Left lung (tissue), 10 donors: ENCODE results near the gene POU3F1. TPM values are rescaled to one million over a fixed set of nuclear protein-coding genes. Genes with fewer than 3 reads are reported as not detected.

Experiments used
- ATAC-seq: fragments of 200-7000 bp; cut with Tn5 transposase; one replicate; pipeline ENCODE4 v1.9.1; 2020; ENCODE audit warnings: moderate library complexity
- DNase-seq, 4 donors: peaks; one replicate each; pipeline ENCODE4 v3.0.0-alpha.2; 2013 to 2020
- H3K27ac ChIP-seq, 2 donors: fragments of 200-600 bp; sonication (generic) in 1 of 2; one replicate each; pipeline versions ENCODE4 v1.5.0 to v1.8.0; 2020 to 2021
- H3K27me3 ChIP-seq, 2 donors: fragments of 200-600 bp; sonication (generic) in 1 of 2; one replicate each; pipeline versions ENCODE4 v1.5.0 to v1.8.0; 2020 to 2021
- H3K36me3 ChIP-seq, 2 donors: fragments of 200-600 bp; sonication (generic) in 1 of 2; one replicate each; pipeline versions ENCODE4 v1.5.0 to v1.8.0; 2020 to 2021
- H3K4me1 ChIP-seq, 2 donors: fragments of 200-600 bp; one replicate each; pipeline ENCODE4 v1.8.0; 2021
- H3K4me3 ChIP-seq, 2 donors: fragments of 200-600 bp; sonication (generic) in 1 of 2; one replicate each; pipeline versions ENCODE4 v1.5.0 to v1.8.0; 2020 to 2021; ENCODE audit warnings: mild to moderate bottlenecking in 1 of 2
- H3K9me3 ChIP-seq, 2 donors: fragments of 200-600 bp; sonication (generic) in 1 of 2; one replicate each; pipeline versions ENCODE4 v1.5.0 to v1.8.0; 2020 to 2021
- CTCF ChIP-seq, 2 donors: fragments of 200-600 bp; sonication (generic) in 1 of 2; IDR thresholded peaks; one replicate each; pipeline versions ENCODE4 v1.5.0 to v1.8.0; 2021; ENCODE audit warnings: antibody characterized with exemption in 2 of 2
- intact Hi-C, 2 donors: fragments of 100-400 bp; cut with DNase I; formaldehyde crosslinking; loops; one replicate each; pipeline versions ENCODE4 v1.11.2 to v1.14.2; 2022
- polyA plus RNA-seq, 6 donors: library from polyadenylated mRNA; unstranded; fragments of 120-200 nt; gene quantifications; one replicate each; pipeline ENCODE4 v1.2.1, GENCODE V29; 2013; ENCODE audit not compliant: insufficient read length in 6 of 6
- total RNA-seq, 2 donors: library from RNA; stranded (reverse); fragmentation: NEBNext Ultra II Directional; extraction: Animal tissue kit (Norgen Biotek cat#: 25700); gene quantifications; one replicate each; pipeline ENCODE4 v1.2.1, GENCODE V29; 2021
- donor health status: DM: no; HTN: yes; CAD: no.
- donor health status: DM: no; HTN: no; CAD: no.

POU3F1 gene
- total and polyA plus RNA-seq, 8 donors, result 0.08 to 0.28 (median 0.13) TPM; not detected in 4

- no peak overlapping the region for H3K4me3 ChIP-seq
- no peaks in the 10 kb centered on the region for H3K4me1 ChIP-seq
- H3K27ac ChIP-seq, result no peak overlapping the region
- DNase-seq (no peak), ATAC-seq (no peak)
- H3K9me3 ChIP-seq, result no peaks in the 10 kb centered on the region
- TF ChIP-seq CTCF (IDR thresholded peaks at IDR 0.05), result no peak
- peaks cover 0 to 64% of the 10 kb centered on the region in 2 donors for H3K27me3 ChIP-seq
- no peaks in the 10 kb centered on the region for H3K36me3 ChIP-seq
- intact Hi-C loops, result no loop called here
Observed at GRCh38 chr1:38068980-38069340, 22.4 kb upstream of the POU3F1 start.

GRCh38 chr1:38068220-38068979 lies 21.8 kb upstream of the POU3F1 start:
- TF ChIP-seq CTCF (IDR thresholded peaks at IDR 0.05), result no peak
- Histone ChIP-seq H3K9me3 (no peaks in the 10 kb centered on the region), H3K4me1 (no peaks in the 10 kb centered on the region), H3K27me3 (peaks cover 0 to 64% of the 10 kb centered on the region in 2 donors), H3K36me3 (no peaks in the 10 kb centered on the region), H3K4me3 (no peak overlapping the region), H3K27ac (no peak overlapping the region)
- ATAC-seq (no peak), DNase-seq (no peak)
- intact Hi-C loops, result no loop called here

- no peaks in the 10 kb centered on the region for H3K9me3 ChIP-seq
- no peak overlapping the region for H3K4me3 ChIP-seq
- H3K36me3 ChIP-seq, result no peaks in the 10 kb centered on the region
- DNase-seq (no peak), ATAC-seq (no peak)
- no peak overlapping the region for H3K27ac ChIP-seq
- H3K4me1 ChIP-seq, result no peaks in the 10 kb centered on the region
- no peak for TF ChIP-seq CTCF (IDR thresholded peaks at IDR 0.05)
- peaks cover 0 to 29% of the 10 kb centered on the region in 2 donors for H3K27me3 ChIP-seq
- intact Hi-C loops, result no loop called here
Observed at GRCh38 chr1:38064197-38064903, 17.8 kb upstream of the POU3F1 start.

- TF ChIP-seq CTCF (IDR thresholded peaks at IDR 0.05), result no peak
- Histone ChIP-seq H3K9me3 (no peaks in the 10 kb centered on the region), H3K36me3 (no peaks in the 10 kb centered on the region), H3K4me3 (no peak overlapping the region), H3K4me1 (no peaks in the 10 kb centered on the region), H3K27ac (no peak overlapping the region), H3K27me3 (peaks cover 0 to 22% of the 10 kb centered on the region in 2 donors)
- no peak for ATAC-seq
- no peak for DNase-seq
- intact Hi-C loops, result no loop called here
Observed at GRCh38 chr1:38063616-38064015, 17.0 kb upstream of the POU3F1 start.
